GM19328 (cell line): ENCODE data around the gene SLC1A7.

Source experiments
- ATAC-seq: cut with Tn5 transposase; IDR thresholded peaks from one replicate; pipeline ENCODE4 v1.9.1; 2021; ENCODE audit warnings: mild to moderate bottlenecking, moderate library complexity; ENCODE audit not compliant: unreplicated experiment

Gene SLC1A7

DNA sequence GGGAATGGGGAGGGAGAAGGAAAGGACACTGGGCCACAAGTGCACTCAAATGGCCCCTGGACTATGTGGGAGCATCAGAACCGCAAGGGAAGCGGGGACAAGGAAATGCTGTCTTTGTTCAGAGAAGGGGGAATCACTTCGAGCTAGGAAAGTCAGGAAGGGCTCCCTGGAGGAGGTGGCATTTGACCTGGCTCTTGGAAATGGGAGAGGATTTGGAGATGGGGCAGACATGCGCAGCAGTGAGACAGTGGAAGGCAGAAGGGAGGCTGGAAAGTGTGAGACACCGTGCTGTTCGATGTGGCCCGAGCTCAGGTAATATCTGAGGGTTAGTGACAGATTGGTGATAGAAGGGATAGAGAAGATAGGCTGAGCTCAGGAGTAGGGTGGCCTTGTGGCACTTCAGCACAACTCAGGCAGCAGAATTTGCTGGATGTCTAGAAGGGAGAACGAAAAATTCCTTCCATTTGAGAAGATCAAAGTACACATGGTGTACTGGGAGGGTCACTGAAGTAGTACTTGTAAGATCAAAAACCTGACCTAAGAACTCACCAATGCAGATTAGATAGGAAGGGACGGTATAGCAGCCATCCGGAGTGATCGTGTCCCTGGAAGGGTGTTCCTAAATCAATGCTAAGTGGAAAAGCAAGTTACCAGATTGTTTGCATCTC lies 25.4 kb downstream of the SLC1A7 start:
- ATAC-seq: no peak

DNA sequence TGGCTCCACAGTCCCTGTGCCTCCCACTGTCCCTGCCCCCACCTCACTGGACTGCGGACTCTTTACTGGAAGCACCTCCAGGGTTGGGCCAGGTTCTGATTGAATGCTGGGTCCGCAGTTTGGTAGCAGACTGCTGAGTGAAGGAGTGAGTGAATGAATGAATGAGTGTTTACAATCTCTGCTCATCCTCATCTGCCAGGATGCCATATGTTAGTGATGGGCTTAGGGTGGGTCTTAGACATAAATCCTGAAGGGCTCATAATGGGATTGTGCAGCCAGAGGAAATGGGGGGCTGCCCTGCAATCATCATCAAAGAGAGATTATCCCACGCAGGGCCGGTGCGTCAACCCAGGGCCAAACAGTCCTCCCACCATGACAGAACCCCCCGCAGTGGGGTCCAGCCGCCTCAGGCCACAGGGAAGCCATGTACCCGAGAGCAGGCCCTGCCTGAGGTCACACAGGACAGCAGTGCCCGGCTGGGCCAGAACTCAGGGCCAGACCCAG lies 26.1 kb downstream of the SLC1A7 start:
- ATAC-seq: no peak

DNA sequence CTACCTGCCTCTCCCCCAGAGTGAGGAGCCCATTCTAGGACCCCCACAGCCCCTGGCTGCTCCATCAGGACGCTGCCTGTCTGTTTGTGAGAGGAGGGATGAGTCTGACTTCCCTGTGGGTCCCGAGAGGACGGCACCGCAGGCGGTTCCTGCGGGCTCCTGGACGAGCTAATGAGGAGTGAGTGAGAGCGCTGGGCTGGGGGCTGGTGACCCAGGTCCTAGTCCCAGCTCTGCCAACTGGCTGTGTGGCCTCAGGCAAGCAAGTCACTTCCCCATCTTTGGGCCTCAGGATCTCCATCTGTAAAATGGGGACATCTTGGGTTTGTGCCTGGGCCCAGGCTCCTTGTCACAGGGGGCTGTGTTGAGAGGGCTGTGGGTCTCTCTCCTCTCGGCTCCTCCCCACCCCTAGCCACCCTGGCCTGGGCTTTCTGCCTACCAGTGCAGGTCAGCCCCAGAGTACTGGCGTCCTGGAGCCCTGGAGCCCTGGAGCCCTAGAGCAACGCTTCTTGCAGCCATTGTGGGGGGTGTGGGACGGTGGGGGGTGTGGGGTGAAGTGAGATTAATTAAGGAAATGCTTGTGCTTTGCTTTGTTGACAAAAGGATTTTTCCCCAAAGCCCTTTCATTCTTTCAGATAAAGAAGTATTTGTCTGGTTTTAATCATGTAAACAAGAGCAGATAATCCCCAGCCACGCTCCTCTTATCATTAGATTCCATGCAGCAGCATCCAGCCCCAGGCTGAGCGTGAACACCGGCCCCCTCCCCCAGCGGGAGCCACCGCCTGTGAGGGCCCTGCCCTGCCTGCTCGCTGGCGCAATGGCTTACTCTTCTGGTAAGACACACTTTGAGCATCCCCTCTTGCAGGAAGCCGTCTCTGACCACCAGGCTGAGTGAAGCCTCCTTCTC lies 26.8 kb downstream of the SLC1A7 start:
- no peak for ATAC-seq

DNA sequence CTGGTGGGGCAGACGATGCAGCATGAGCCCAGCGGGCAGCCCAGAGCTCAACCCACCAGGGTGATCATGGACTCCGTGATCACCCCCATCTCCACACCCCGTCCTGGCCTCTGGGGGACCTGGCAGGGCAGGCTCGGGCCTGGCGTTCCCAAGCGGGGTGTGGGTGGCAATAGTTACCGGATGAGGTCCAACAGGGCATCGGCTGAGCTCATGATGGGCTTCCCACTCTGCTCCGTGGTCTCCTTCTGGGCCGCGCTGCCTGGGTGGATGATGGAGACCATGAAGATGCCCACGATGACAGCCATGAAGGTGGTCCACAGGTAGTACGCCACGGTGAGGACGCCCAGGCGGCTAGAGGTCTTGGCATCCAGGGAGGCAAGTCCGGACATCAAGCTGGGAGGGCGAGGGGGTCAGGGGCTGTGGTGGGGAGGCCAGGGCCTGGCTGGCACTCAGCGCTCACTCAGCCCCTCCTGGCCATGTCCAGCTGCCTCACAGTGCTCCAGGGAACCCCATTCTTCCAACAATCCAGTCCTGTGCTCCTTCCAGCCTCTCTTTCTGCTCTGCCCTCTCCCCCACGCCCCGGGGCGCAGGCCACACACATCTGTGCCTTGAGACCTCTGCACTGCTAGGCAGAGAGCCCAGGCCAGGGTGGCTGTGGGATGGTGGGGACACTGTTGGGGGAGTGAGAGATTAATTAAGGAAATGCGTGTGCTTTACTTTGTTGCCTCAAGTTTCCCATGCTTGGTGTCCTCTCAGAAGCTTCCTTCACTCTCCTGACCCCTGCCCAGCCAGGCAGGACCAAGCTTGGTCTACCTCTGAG lies 27.6 kb downstream of the SLC1A7 start:
- no peak for ATAC-seq

DNA sequence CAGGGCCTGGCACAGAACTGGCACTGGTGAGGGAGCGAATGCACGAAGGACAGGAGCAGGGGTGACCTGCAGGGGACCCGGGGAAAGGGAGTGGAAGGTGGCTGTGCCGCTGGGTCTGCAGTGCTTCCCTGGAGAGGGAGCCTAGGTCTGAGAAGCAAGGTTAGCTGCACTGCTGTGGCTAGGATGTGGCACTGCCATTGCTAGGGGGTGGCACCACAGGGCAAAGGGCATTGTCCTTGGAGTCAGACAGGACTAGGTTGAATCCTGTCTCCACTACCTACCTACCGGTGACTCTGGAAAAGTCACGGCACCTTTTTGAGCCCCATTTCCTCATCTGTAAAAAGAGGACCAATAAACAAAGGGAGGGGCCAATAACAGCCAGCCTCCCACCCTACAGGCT lies 28.3 kb downstream of the SLC1A7 start:
- no peak for ATAC-seq

DNA sequence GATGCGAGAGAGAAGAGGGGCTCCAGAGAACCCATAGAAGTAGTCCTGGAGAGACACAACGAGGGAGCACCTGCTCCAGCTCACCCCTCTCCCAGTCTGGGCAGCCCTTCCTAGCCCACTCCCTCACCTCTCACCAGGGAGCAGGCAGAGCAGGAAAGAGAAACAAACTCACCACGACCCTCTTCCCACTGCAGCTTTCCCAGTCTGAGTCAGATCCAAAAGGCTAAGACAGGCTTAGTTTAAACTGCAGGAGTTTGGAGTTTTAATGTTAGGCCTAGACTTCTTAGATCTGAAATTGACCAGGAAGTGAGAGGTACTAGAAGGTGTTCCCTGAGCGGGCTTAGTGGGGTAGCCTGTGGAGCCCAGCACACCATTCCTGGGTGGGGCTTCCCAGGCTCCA lies 29.6 kb downstream of the SLC1A7 start:
- no peak for ATAC-seq

DNA sequence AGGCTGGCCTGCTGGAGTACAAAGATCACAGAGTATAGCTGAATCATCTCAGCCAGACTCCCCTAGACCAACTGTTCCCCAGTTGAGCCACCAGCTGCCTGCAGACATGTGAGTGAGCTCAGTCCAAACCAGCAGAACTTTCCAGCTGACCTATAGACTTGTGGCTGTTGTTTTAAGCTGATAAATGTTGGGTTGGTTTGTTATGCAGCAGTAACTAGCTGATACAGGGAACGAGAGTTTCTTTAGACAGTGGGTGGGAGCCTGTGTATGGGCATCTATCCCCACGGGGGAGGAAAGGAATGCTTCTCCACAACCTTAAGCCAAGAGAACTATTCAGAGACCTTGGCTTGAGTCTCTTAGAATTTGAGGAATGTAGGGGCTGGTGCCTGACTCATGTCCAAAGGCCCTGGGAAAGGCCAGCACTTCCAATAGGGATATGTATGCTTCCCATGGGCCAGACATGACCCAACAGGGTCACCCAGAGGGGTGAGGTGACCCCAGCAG lies 30.1 kb downstream of the SLC1A7 start:
- no peak for ATAC-seq

DNA sequence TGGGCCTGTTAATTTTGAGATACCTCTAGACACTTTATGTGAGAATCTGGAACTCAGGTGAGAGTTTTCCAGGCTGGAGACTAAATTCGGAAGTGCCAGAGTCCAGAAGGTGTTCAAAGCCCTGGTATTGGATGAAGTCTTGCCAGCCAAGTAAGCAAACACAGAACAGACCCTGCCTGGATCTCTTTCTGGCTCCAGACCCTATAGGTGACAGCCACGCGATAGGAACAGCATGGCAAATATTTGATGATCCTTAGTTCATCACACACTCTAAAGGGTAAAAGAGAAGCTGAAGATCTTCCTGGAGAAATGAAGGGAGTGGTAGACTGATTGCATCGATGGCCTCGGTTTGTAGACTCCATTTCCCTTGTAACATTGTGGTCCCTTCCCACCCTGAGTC lies 30.7 kb downstream of the SLC1A7 start:
- ATAC-seq: no peak

DNA sequence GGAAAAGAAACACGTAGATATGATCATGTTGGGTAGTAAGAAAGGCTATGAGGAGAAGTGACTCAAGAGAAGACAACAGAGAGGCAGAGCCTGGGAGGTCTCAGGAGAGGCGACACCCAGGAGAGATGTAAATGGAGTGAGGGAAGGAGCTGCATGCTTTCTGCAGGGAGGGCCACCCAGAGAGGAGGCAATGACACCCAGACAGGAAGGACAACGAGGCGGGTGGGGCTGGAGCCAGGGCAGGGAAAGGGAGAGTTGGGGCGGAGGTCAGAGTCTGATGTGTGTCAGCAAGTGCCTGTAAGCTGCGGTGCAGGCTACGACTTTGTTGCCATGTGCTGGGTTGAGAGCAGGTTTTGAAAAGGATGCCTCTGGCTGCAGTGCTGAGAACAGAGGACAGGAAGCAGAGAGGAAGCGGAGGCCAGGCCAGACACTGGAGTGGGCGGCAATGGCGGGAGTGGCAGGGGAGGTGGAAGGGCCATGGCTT lies 31.3 kb downstream of the SLC1A7 start:
- ATAC-seq: no peak

DNA sequence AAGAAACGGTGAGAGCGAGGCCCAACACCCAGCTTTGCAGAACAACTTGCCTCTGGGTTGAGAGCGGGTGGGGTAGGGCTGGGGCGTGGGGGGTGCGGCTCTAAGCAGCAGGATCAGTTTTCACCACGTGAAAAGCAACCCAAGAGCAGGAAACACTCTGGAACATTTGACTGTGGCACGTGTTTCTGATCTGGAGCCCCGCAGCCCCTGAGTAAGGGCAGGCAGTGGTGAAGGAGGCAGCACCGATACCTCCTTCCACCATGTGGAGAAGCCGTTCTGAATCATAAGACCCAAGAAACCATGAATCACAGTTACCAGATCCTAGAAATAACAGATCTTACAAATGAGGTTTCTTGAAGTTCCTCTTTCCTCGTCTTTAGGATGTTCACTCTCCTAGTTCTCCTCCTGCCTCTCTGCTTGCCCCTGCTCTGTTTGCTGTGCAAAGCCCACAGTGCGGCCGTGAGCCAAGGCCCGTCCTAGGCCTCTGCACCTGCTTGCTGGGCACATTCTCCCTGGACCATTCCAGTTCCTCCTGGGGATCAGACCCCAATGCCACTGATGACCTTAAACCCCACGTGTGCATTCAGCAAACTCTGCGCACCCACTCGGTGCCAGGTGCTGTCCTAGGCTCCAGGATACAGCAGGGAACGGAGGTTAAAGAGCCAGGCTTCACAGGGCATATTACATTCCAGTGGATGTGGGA lies 31.9 kb downstream of the SLC1A7 start:
- no peak for ATAC-seq

DNA sequence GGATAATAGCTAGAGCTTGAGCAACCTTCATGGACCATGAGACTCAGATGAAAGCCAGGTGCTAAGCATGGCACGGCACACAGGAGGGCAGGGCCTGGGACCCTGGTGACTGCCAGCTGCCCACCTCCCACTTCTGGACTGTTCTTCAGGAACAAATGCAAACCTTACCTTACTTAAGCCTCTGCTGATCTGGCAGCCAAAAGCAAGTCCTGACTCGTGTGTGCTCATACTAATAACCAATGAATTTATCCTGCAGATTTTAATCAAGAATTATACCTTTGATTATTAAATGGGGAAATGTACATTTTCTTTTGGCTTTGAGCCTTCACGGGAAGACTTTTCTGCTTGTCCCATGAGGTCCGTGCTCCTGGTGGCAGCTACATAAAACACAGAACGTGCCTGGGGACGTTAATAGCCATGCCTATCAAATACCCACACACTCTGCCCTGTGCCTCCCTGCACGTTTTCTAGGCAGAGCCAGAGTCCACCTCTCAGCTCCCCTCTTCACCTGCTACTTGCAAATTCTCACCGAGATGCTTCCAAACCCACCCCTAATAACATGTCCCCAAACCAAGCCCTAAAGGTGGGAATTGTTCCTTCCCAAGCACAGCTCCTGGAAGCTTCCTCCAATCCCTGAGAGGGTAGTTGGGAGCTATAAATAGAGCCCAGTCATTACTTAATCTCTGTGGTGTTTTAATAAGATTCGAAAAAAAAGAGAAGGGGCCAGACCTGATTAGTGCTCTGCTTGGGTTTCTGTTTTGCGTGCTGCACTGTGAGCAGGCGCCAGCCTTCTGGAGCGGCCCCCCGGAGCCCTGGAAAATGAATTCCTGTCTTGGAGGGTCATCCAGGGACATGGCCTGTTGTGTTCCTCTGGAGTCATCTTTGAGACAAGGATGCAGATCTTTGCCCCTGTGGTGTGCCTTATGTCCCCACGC lies 33.5 kb downstream of the SLC1A7 start:
- ATAC-seq: no peak

DNA sequence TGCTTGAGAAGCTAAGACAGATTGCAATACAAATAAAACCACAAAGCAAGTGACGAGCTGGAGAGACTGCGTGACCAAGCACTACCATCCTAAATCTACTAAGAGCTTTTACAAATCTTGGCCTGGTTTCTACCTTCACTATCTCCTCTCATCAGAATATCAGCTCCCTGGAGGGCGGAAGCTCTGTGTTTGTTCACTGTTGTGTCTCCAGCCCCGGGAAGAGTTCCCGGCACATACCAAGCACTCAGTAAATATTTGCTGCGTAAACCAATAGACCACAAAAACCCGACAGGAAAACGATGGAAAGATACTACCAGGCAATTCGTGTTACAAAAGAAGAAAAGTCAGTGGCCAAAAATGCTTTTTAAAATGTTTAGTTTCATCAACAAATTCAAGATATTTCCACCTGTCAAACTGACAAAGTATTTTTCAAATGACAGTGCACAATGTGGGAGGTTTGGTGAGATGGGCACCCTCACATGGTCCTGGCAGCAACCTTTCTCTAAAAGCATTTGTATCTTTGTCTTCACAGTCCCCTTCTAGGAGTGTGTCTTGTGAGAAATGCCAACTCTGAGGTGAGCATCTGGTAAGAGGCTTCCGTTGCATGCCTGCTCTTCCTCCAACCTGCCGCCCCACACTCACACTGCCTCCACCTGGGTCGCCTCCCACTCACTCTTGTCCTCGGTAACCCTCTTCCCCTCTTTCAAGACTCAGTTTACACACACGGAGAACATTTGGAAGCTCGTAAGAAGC lies 34.7 kb downstream of the SLC1A7 start:
- ATAC-seq: no peak

DNA sequence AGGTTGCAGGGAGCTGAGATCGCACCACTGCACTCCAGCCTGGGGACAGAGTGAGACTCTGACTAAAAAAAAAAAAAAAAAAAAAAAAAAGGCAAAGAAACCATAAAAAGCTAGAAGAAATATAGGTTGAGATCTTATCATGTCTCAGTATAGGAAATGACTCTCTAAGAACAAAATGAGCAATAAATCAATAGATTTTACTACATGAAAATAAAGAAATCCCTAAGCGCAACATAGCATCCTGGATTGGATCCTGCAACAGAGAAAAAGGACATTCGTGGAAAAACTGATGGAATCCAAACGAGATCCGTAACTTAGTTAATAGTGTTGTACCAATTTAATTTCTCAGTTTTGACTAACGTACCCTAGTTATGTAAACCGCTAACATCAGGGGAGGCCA lies 35.3 kb downstream of the SLC1A7 start:
- no peak for ATAC-seq

DNA sequence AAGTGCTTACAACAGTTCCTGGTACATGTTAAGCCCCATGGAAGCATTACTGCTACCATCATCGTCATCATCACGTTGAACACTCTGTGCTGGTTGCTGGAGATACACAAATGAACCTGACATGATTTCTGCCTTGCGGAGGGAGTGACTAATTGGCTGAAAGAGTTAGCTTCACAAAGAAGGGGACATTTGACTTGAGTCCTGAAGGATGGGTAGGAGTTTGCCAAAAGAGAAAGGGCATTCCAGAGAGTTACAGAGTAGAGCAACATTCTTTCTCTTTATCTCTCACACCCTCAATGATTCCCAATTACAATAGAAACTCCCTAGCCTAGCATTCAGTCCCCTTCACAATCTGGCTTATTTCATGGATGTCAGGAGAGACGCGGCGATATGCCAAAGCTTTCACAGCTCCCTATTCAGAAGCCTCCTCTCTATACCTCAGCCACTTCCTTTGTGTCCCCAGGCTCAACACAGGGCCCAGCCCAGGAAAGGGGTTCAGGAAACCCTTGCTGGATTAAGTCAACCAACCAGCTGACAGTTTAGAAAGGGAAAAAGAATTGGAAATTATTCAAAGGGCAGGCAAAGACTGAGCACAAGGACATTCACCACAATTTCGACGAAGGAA lies 38.0 kb downstream of the SLC1A7 start:
- ATAC-seq: no peak

DNA sequence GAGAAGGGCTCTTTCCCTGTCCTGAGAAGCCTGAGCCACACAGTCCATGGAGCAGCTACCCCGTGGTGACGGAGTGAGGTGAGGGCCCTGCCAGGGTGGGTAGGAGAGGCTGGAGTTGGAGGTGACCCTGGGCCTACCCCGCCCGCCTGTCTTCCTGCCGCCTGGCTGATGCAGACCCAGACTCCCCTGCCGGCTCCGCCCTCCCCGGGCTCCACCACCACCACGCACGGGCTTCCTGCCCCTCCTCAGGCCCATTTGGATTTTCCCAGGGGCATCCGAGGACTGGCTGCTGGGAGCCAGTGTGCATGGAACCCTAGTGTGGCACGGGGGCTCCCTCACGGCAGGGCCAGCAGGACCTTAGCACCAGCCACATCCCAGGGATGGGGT lies 47.9 kb downstream of the SLC1A7 start:
- no peak for ATAC-seq

DNA sequence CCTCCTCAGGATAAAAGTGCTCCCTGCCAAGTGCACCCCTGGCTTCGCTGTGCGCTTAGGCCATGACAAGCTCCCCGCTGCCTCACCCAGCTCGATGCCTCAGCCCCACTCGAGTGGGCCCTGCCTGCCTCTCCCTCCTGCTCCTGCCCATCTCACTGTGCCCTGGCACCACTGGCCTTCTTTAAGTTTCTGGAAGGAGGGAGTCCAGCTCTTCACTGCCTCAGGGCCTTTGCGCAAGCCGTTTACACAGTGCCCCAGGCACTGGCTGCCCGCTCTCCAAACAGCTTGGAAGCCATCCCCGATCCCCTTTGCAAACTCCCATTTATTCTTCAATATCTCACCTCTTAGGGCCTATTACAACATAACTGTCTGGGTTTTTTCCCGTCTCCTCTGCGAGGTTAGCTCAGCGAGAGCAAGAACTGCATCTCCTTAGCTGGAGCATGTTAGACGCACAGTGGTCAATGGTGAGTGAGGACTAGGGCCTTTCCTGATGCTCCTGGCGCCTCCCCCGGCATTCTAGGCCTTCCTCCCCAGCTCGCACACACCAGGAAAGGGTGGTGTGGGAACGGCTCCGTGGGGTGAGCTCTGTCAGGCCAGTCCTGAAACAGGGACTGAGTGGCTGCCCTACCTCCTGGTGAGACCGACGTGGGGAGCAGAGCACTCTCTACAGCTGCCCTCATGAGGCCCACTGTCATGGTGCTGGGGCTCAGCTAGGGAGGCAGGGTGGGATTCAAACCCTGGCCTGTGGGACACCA lies 48.5 kb downstream of the SLC1A7 start:
- no peak for ATAC-seq

DNA sequence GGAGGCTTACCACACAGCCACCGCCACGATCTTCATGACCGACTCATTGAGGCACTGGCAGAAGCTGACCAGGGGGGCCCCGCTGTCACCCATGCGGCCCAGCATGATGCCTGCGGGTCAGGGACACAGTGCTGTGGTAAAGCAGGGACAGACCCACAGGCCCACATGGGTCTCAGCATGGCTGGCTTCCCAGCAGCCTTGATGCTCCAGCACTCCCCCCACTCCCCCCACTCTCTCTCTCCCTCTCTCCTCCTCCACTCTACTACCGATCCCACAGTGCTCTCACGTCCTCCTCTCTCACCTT lies 49.0 kb downstream of the SLC1A7 start:
- no peak for ATAC-seq
